Common myeloid progenitor, CD34-positive (primary cell): Measurements from ENCODE around the gene ATP8B4.
A peak's percentile ranks its signal among the peaks of the same experiment; 100 is the strongest.

Source experiments
- CTCF ChIA-PET: fragments of 350-600 bp; sonication (Branson Sonifier 250); formaldehyde crosslinking; loops from one replicate; lab custom pipeline; 2021; ENCODE audit warnings: antibody characterized with exemption; lab: Charles Lee
- POLR2A ChIA-PET: fragments of 350-600 bp; sonication (Branson Sonifier 250); formaldehyde crosslinking; loops from one replicate; lab custom pipeline; 2021; ENCODE audit warnings: antibody characterized with exemption; lab: Charles Lee
- DNase-seq, 3 donors: peaks; one replicate each; pipeline versions ENCODE4 v3.0.0 to v3.0.0-alpha.2; 2013
- H3K27ac ChIP-seq, 2 experiments: 1 replicate in 1 of 2; 2 replicates in 1 of 2; pipeline ENCODE4 v1.7.0; 2013; ENCODE audit warnings: inconsistent platforms in 2 of 2, low read length in 2 of 2, mild to moderate bottlenecking in 2 of 2, low read depth in 1 of 2, moderate library complexity in 1 of 2; ENCODE audit not compliant: severe bottlenecking in 2 of 2, insufficient read depth in 1 of 2, poor library complexity in 1 of 2
- H3K27me3 ChIP-seq, 5 experiments: replicated peaks in 2 of 5; 1 replicate in 3 of 5; 2 replicates in 2 of 5; pipeline versions ENCODE4 v1.6.1 to v1.7.0; 2013; ENCODE audit warnings: low read length in 4 of 5, mild to moderate bottlenecking in 2 of 5, moderate library complexity in 2 of 5, inconsistent platforms in 1 of 5; ENCODE audit not compliant: insufficient read depth in 5 of 5, control insufficient read depth in 4 of 5
- H3K36me3 ChIP-seq, 4 experiments: 1 replicate in 2 of 4; 2 replicates in 2 of 4; pipeline versions ENCODE4 v1.6.1 to v1.7.0; 2013; ENCODE audit warnings: low read length in 3 of 4, control low read depth in 1 of 4, mild to moderate bottlenecking in 1 of 4; ENCODE audit not compliant: control insufficient read depth in 4 of 4, insufficient read depth in 4 of 4
- H3K4me1 ChIP-seq, 4 experiments: 1 replicate in 3 of 4; 2 replicates in 1 of 4; pipeline versions ENCODE4 v1.6.1 to v1.7.1; 2013; ENCODE audit warnings: low read length in 3 of 4, mild to moderate bottlenecking in 3 of 4, control low read depth in 1 of 4, inconsistent platforms in 1 of 4, moderate library complexity in 1 of 4; ENCODE audit not compliant: control insufficient read depth in 4 of 4, insufficient read depth in 4 of 4; ENCODE audit errors: control extremely low read depth in 1 of 4
- H3K4me3 ChIP-seq, 7 experiments: 1 replicate in 4 of 7; 2 replicates in 3 of 7; pipeline versions ENCODE4 v1.5.1 to v1.7.0; 2013; ENCODE audit warnings: mild to moderate bottlenecking in 7 of 7, low read length in 6 of 7, moderate library complexity in 6 of 7, inconsistent platforms in 2 of 7, low read depth in 2 of 7, control low read depth in 1 of 7; ENCODE audit not compliant: insufficient read depth in 4 of 7, control insufficient read depth in 1 of 7; ENCODE audit errors: extremely low read depth in 1 of 7
- H3K9me3 ChIP-seq, 5 experiments: 1 replicate in 4 of 5; 2 replicates in 1 of 5; pipeline versions ENCODE4 v1.6.1 to v1.7.1; 2013; ENCODE audit warnings: low read length in 4 of 5, mild to moderate bottlenecking in 2 of 5, inconsistent platforms in 1 of 5, low read depth in 1 of 5, moderate library complexity in 1 of 5; ENCODE audit not compliant: control insufficient read depth in 4 of 5, insufficient read depth in 2 of 5; ENCODE audit errors: control extremely low read depth in 1 of 5
- WGBS: methylation state at CpG from one replicate; pipeline ENCODE4 v1.1.5; 2013; ENCODE audit not compliant: insufficient coverage; 5-methylcytosine and 5-hydroxymethylcytosine counted together

Gene ATP8B4

GRCh38 chr15:49860101-49860500, 258.9 kb downstream of the ATP8B4 start:
- CTCF ChIA-PET, result no interaction called here

GRCh38 chr15:49857496-49858475, 261.2 kb downstream of the ATP8B4 start:
- H3K4me3 ChIP-seq, result no peak overlapping the region
- WGBS, result no CpG with 5 or more reads among the region's 4 CpGs
- peaks cover 5 to 98% (median 68%) of the 10 kb centered on the region in 4 experiments for H3K36me3 ChIP-seq
- no peak for DNase-seq
- no peaks in the 10 kb centered on the region for H3K27me3 ChIP-seq
- H3K27ac ChIP-seq, result no peak overlapping the region
- H3K9me3 ChIP-seq, result no peaks in the 10 kb centered on the region
- POLR2A ChIA-PET, result no interaction called here
- no peaks in the 10 kb centered on the region for H3K4me1 ChIP-seq
- CTCF ChIA-PET, result no interaction called here

More at GRCh38 chr15:49860101-49860500, 258.9 kb downstream of the ATP8B4 start:
- Histone ChIP-seq H3K9me3 (no peaks in the 10 kb centered on the region), H3K4me3 (no peak overlapping the region), H3K36me3 (peaks cover 2 to 98% (median 66%) of the 10 kb centered on the region in 4 experiments), H3K27me3 (no peaks in the 10 kb centered on the region), H3K4me1 (no peaks in the 10 kb centered on the region), H3K27ac (no peak overlapping the region)
- WGBS, result 96% methylated on average over 4 of the region's 8 CpGs
- POLR2A ChIA-PET, result interaction anchor here (0.6 kb wide), 1 partner anchor 201 kb away, joined by 3 read pairs; no protein-coding TSS in a partner anchor
- peak in 1 of 3 donors; percentile 44 for DNase-seq

GRCh38 chr15:49855917-49856637, 263.0 kb downstream of the ATP8B4 start:
- H3K27ac ChIP-seq, result no peak overlapping the region
- DNase-seq, result no peak
- H3K36me3 ChIP-seq, result peaks cover 6 to 99% (median 71%) of the 10 kb centered on the region in 4 experiments
- H3K9me3 ChIP-seq, result peaks cover 0 to 7% (median 0%) of the 10 kb centered on the region in 5 experiments
- no peaks in the 10 kb centered on the region for H3K4me1 ChIP-seq
- POLR2A ChIA-PET, result no interaction called here
- H3K27me3 ChIP-seq, result no peaks in the 10 kb centered on the region
- CTCF ChIA-PET, result interaction anchor here (1.2 kb wide), 1 partner anchor 20 kb away, joined by 3 read pairs; no protein-coding TSS in a partner anchor
- 86% methylated on average over 1 of the region's 4 CpGs for WGBS
- no peak overlapping the region for H3K4me3 ChIP-seq

GRCh38 chr15:49852756-49853155, 266.3 kb downstream of the ATP8B4 start:
- DNase-seq, result no peak
- Histone ChIP-seq H3K4me3 (no peak overlapping the region), H3K36me3 (peaks cover 6 to 96% (median 60%) of the 10 kb centered on the region in 4 experiments), H3K4me1 (no peaks in the 10 kb centered on the region), H3K27me3 (no peaks in the 10 kb centered on the region), H3K9me3 (peaks cover 0 to 11% (median 1%) of the 10 kb centered on the region in 5 experiments), H3K27ac (no peak overlapping the region)
- POLR2A ChIA-PET, result interaction anchor here (0.6 to 0.8 kb wide), 2 partner anchors 182 to 312 kb away, joined by 3 to 5 read pairs; no protein-coding TSS in a partner anchor
- CTCF ChIA-PET, result no interaction called here
- WGBS, result 100% methylated on average over 2 of the region's 2 CpGs

- no peak for DNase-seq
- 100% methylated on average over 1 of the region's 2 CpGs for WGBS
- H3K4me1 ChIP-seq, result no peaks in the 10 kb centered on the region
- no peak overlapping the region for H3K27ac ChIP-seq
- H3K4me3 ChIP-seq, result no peak overlapping the region
- no peaks in the 10 kb centered on the region for H3K27me3 ChIP-seq
- ChIA-PET POLR2A (no interaction called here), CTCF (no interaction called here)
- H3K9me3 ChIP-seq, result peaks cover under 1 to 22% (median 10%) of the 10 kb centered on the region in 5 experiments
- H3K36me3 ChIP-seq, result peaks cover 23 to 97% (median 68%) of the 10 kb centered on the region in 4 experiments
These were observed 270.2 kb downstream of the ATP8B4 start for GRCh38 chr15:49848807-49849206.

- WGBS, result 100% methylated on average over 1 of the region's 2 CpGs
- ChIA-PET CTCF (no interaction called here), POLR2A (no interaction called here)
- H3K4me3 ChIP-seq, result no peak overlapping the region
- H3K4me1 ChIP-seq, result no peaks in the 10 kb centered on the region
- H3K27ac ChIP-seq, result no peak overlapping the region
- peaks cover 23 to 97% (median 70%) of the 10 kb centered on the region in 4 experiments for H3K36me3 ChIP-seq
- no peak for DNase-seq
- H3K9me3 ChIP-seq, result peaks cover 1 to 27% (median 10%) of the 10 kb centered on the region in 5 experiments
- H3K27me3 ChIP-seq, result no peaks in the 10 kb centered on the region
These were observed 270.7 kb downstream of the ATP8B4 start for GRCh38 chr15:49848282-49848724.
